Uterus (tissue), 4 donors: Measurements from ENCODE around the gene DTX3. TPM values are rescaled to one million over a fixed set of nuclear protein-coding genes. Genes with fewer than 3 reads are reported as not detected.

ENCODE experiments used
- DNase-seq, 2 donors: peaks; one replicate each; pipeline ENCODE4 v3.0.0-alpha.2; 2019 to 2020
- H3K27ac ChIP-seq, 2 donors: fragments of 200-600 bp; sonication (generic); 1 replicate in 1 of 2; 2 replicates in 1 of 2; pipeline ENCODE4 v1.5.1; 2016 to 2018
- H3K27me3 ChIP-seq, 2 donors: fragments of 200-600 bp; sonication (generic); one replicate each; pipeline ENCODE4 v1.5.1; 2018 to 2019; ENCODE audit warnings: control low read depth in 1 of 2
- H3K36me3 ChIP-seq, 2 donors: fragments of 200-600 bp; sonication (generic); one replicate each; pipeline ENCODE4 v1.5.1; 2019; ENCODE audit warnings: control low read depth in 1 of 2
- H3K4me1 ChIP-seq, 2 donors: fragments of 200-600 bp; sonication (generic); one replicate each; pipeline ENCODE4 v1.5.1; 2018 to 2019; ENCODE audit warnings: control low read depth in 1 of 2
- H3K4me3 ChIP-seq, 2 donors: fragments of 200-600 bp; sonication (generic); 1 replicate in 1 of 2; 2 replicates in 1 of 2; pipeline ENCODE4 v1.5.1; 2018 to 2019; ENCODE audit warnings: mild to moderate bottlenecking in 1 of 2
- H3K9me3 ChIP-seq, 2 donors: fragments of 200-600 bp; sonication (generic); one replicate each; pipeline ENCODE4 v1.5.1; 2019; ENCODE audit warnings: control low read depth in 1 of 2
- CTCF ChIP-seq, 4 experiments: fragments of 200-600 bp in 2 of 4; fragments of 450-650 bp in 2 of 4; sonication (generic) in 2 of 4; IDR thresholded peaks; one replicate each; pipeline ENCODE4 v1.5.1; 2016 to 2019; ENCODE audit warnings: antibody characterized with exemption in 4 of 4, mild to moderate bottlenecking in 2 of 4, moderate library complexity in 1 of 4
- POLR2A ChIP-seq, 2 donors: fragments of 450-650 bp; IDR thresholded peaks; one replicate each; pipeline ENCODE4 v1.6.1; 2016; ENCODE audit warnings: antibody characterized with exemption in 2 of 2, mild to moderate bottlenecking in 1 of 2, moderate library complexity in 1 of 2
- intact Hi-C: fragments of 100-400 bp; cut with DNase I; formaldehyde crosslinking; loops from one replicate; pipeline ENCODE4 v1.15.1; 2023; ENCODE audit warnings: low total_unique reads
- total RNA-seq, 4 donors: library from RNA; depleted of rRNA in 3 of 4; stranded (reverse); fragments of >200 nt in 3 of 4; gene quantifications; one replicate each; pipeline versions ENCODE4 v1.1.0 to v1.2.4, GENCODE V29; 2014 to 2023
- donor health status: DM: yes; HTN: yes; CAD: no.

The DTX3 gene
- total RNA-seq, 4 donors from 2014 or later, result 17.6 to 82.5 (median 40.9) TPM

GRCh38 chr12:57619434-57620244, 15.0 kb downstream of the DTX3 start:
- DNase-seq, result no peak

DNA sequence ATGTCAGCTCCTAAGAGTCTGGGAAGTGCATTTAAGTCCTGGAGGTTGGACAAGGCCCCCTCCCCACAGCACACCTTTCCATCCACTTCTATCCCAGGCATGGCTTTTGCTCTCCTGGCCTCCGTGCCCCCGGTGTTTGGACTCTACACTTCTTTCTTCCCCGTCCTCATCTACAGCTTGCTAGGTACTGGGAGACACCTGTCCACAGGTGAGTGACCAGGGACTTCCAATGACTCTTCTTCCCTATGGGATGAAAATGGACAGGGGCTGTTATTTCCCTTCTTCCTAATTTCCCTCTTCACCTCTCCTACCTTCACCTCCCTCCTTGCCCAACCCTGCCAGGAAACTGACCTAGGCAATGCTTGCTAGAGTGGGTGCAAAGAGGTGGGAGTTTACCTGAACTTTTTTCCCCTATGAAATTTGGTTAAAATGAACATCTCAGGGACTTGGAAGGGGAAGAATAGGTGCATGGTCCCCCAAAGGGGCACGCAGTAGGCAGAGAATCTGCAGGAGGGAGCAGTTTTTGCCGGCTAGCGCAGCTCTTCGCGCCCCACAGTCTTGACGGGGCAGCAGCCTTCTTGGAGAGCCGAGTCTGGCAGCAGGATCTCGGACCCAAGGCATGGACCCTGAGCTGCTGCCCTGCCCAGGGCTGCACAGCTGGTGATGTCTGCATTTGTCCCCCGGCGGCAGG, 15.8 kb downstream of the DTX3 start:
- no peak for TF ChIP-seq CTCF (IDR thresholded peaks at IDR 0.05)
- TF ChIP-seq POLR2A (IDR thresholded peaks at IDR 0.05), result no peak
- peaks cover 0 to 6% of the 10 kb centered on the region in 2 donors for H3K4me1 ChIP-seq
- intact Hi-C loops, result loop anchor here (2.0 kb wide), 1 partner anchor 38 kb away; no protein-coding TSS in a partner anchor

More at GRCh38 chr12:57619434-57620244, 15.0 kb downstream of the DTX3 start:
- H3K4me3 ChIP-seq, result no peak overlapping the region
- TF ChIP-seq CTCF (IDR thresholded peaks at IDR 0.05) (no peak), POLR2A (IDR thresholded peaks at IDR 0.05) (no peak)
- H3K9me3 ChIP-seq, result no peaks in the 10 kb centered on the region
- no peaks in the 10 kb centered on the region for H3K27me3 ChIP-seq
- intact Hi-C loops, result loop anchor here (2.0 kb wide), 1 partner anchor 37 kb away; no protein-coding TSS in a partner anchor
- H3K36me3 ChIP-seq, result no peaks in the 10 kb centered on the region
- no peak overlapping the region for H3K27ac ChIP-seq
- H3K4me1 ChIP-seq, result peaks cover 0 to 6% of the 10 kb centered on the region in 2 donors

GRCh38 chr12:57620936-57621496, 16.4 kb downstream of the DTX3 start:
- no peaks in the 10 kb centered on the region for H3K27me3 ChIP-seq

More for the DNA sequence above, 15.8 kb downstream of the DTX3 start:
- H3K27ac ChIP-seq, result no peak overlapping the region
- H3K9me3 ChIP-seq, result no peaks in the 10 kb centered on the region
- no peak overlapping the region for H3K4me3 ChIP-seq
- no peaks in the 10 kb centered on the region for H3K27me3 ChIP-seq
- H3K36me3 ChIP-seq, result no peaks in the 10 kb centered on the region
- no peak for DNase-seq

DNA sequence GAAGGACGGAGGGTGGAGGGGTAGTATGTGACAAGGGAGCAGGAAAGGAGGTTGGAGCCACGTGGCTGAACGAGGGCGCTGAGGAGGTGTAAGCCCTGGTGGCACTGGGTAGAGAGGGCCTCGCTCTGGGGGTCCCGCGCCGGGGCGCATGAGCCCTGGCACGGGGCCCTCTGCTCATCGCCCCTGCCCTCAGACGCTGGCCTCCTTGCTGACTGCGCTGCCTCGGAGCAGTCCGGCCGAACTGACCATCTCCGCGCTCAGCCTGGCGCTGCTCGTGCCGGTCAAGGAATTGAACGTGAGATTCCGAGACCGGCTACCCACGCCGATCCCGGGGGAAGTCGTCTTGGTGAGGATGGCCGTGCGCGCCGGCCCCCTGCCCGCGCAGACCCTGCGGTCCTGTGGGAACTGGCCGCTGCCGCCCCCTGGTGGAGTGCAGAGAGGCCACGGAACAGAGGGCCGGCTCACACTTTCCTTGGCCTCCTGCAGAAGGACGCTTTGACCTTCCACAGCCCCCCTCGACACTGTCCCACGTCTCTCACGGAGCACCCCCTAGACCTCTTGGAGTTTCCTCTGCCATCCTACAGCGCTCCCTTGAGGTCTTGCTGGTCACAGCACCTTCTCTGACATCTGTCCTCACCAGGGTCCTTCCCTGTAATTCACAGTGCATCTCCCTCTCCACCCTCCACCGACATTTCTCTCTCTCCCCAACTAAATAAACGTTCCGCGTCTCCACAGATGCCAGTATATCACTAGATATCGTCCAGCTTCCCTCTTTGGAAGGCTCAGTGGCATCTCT, 17.1 kb downstream of the DTX3 start:
- TF ChIP-seq CTCF (IDR thresholded peaks at IDR 0.05) (peak; percentile 93 to 97 (median 96)), POLR2A (IDR thresholded peaks at IDR 0.05) (peak in 1 of 2 donors; percentile 24)
- intact Hi-C loops, result loop anchor here (2.0 kb wide), 1 partner anchor 39 kb away; no protein-coding TSS in a partner anchor

More at GRCh38 chr12:57620936-57621496, 16.4 kb downstream of the DTX3 start:
- Histone ChIP-seq H3K27ac (no peak overlapping the region), H3K9me3 (no peaks in the 10 kb centered on the region), H3K36me3 (no peaks in the 10 kb centered on the region), H3K4me1 (peaks cover 0 to 6% of the 10 kb centered on the region in 2 donors), H3K4me3 (peak overlapping the region; percentile 16 to 26)
- TF ChIP-seq POLR2A (IDR thresholded peaks at IDR 0.05) (no peak), CTCF (IDR thresholded peaks at IDR 0.05) (no peak)
- intact Hi-C loops, result loop anchor here (2.0 kb wide), 1 partner anchor 38 kb away; no protein-coding TSS in a partner anchor
- DNase-seq, result no peak

More for the DNA sequence above, 17.1 kb downstream of the DTX3 start:
- Histone ChIP-seq H3K36me3 (no peaks in the 10 kb centered on the region), H3K4me3 (peak overlapping the region; percentile 16 to 26), H3K4me1 (peaks cover 0 to 6% of the 10 kb centered on the region in 2 donors), H3K9me3 (no peaks in the 10 kb centered on the region), H3K27ac (no peak overlapping the region), H3K27me3 (no peaks in the 10 kb centered on the region)
- peak; percentile 61 to 63 for DNase-seq
